Stimulated activated CD8-positive, alpha-beta memory T cell treated with anti-CD3 and anti-CD28 coated beads, Interleukin-15, amount 100 ng/mL, for 24 hours (primary cell): ENCODE measurements around the gene PHGDH.
"Not testable (repeated sequence)": the region's sequence is repeated elsewhere in the genome, so short reads cannot be mapped to it uniquely, and the experiment has no call there.

Experiments
- DNase-seq: peaks from one replicate; pipeline ENCODE4 v3.0.0-alpha.2; 2020; ENCODE audit warnings: low read depth

PHGDH gene

GRCh38 chr1:119766374-119766794 lies 54.6 kb downstream of the PHGDH start:
- DNase-seq: no peak

- no peak for DNase-seq
These were observed 55.8 kb downstream of the PHGDH start for GRCh38 chr1:119767486-119767885.

GRCh38 chr1:119768778-119769177 lies 57.0 kb downstream of the PHGDH start, which contains the start of gene HMGCS2:
HMGCS2 (minus strand) TSS chr1:119768905; CDS start chr1:119768844, 61 bp downstream.
- DNase-seq: no peak

GRCh38 chr1:119771016-119771415 lies 59.3 kb downstream of the PHGDH start:
- no peak for DNase-seq

- no peak for DNase-seq
These were observed 60.0 kb downstream of the PHGDH start for GRCh38 chr1:119771770-119772169.

- no peak for DNase-seq
These were observed 60.6 kb downstream of the PHGDH start for GRCh38 chr1:119772298-119772697.

- DNase-seq: no peak
These were observed 62.0 kb downstream of the PHGDH start for GRCh38 chr1:119773711-119774241.

GRCh38 chr1:119774746-119775490 lies 63.2 kb downstream of the PHGDH start:
- no peak for DNase-seq

- DNase-seq: no peak
These were observed 66.6 kb downstream of the PHGDH start for GRCh38 chr1:119778359-119778758.

- DNase-seq: no peak
These were observed 67.3 kb downstream of the PHGDH start for GRCh38 chr1:119778886-119779560.

- DNase-seq: no peak
These were observed 68.2 kb downstream of the PHGDH start for GRCh38 chr1:119779869-119780356.

GRCh38 chr1:119781434-119782210 lies 69.9 kb downstream of the PHGDH start:
- no peak for DNase-seq

- DNase-seq: no peak
These were observed 71.0 kb downstream of the PHGDH start for GRCh38 chr1:119782631-119783325.

- no peak for DNase-seq
These were observed 71.8 kb downstream of the PHGDH start for GRCh38 chr1:119783354-119784185.

- no peak for DNase-seq
These were observed 72.6 kb downstream of the PHGDH start for GRCh38 chr1:119784191-119784781.

- not testable (repeated sequence) for DNase-seq
These were observed 74.3 kb downstream of the PHGDH start for GRCh38 chr1:119786046-119786445.

- not testable (repeated sequence) for DNase-seq
These were observed 74.8 kb downstream of the PHGDH start for GRCh38 chr1:119786473-119787050.

- no peak for DNase-seq
These were observed 76.0 kb downstream of the PHGDH start for GRCh38 chr1:119787776-119788175.

GRCh38 chr1:119790451-119791198 lies 78.9 kb downstream of the PHGDH start:
- no peak for DNase-seq
